Liver (tissue), 2 donors: ENCODE data around the gene SF1.

Source experiments
- JUND ChIP-seq, 2 donors: IDR thresholded peaks; 2 replicates each; pipeline ENCODE4 v1.6.1; 2016; ENCODE audit warnings: antibody characterized with exemption in 2 of 2
- TAF1 ChIP-seq: conservative IDR thresholded peaks from 2 replicates; pipeline ENCODE4 v1.6.1; 2016; ENCODE audit warnings: antibody characterized with exemption, mild to moderate bottlenecking
- ZBTB33 ChIP-seq: IDR thresholded peaks from 2 replicates; pipeline ENCODE4 v1.6.1; 2016; ENCODE audit warnings: antibody characterized with exemption
- TF ChIP-seq, protein P1 (sequence below): IDR thresholded peaks from 2 replicates; pipeline ENCODE4 v1.6.1; 2016; ENCODE audit warnings: antibody characterized with exemption, mild to moderate bottlenecking
- donor health status: healthy.

DNA sequence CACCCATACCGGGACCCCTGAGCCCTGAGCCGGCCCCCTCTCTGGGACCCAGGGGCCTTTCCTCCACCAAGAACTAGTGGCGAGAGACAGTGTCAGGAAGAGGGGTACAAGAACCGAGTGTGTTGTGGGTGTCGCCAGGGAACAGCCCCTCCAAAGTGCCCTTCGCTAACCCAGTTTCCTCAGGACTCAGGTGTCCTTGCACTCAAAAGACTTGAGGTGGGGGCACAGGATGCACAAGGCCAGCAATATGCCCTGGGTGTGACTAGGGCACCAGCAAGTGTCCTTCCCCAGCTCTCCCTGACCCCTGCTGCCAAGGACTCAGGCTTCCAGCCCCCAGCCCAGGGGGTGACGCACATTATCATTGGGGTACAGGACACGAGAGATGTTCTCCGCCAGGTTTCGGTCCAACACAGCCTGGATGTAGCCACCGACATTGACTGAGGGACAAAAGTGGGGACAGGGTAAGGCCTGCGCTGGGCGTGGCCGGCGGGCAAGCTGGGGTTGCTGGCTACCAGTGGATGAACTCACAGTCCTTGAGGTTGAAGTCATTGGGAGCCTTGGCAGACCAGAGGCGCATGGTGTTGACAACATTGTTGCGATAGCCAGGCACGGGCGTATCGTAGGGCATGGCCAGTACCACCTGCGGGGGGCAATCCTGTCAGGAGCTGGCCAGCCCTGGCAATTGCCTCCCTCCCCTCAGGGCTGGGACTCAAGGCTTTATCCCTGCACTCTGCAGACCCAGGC lies 23.3 kb downstream of the SF1 start:
- TF ChIP-seq TAF1, result no peak
- TF ChIP-seq, protein P1, sequence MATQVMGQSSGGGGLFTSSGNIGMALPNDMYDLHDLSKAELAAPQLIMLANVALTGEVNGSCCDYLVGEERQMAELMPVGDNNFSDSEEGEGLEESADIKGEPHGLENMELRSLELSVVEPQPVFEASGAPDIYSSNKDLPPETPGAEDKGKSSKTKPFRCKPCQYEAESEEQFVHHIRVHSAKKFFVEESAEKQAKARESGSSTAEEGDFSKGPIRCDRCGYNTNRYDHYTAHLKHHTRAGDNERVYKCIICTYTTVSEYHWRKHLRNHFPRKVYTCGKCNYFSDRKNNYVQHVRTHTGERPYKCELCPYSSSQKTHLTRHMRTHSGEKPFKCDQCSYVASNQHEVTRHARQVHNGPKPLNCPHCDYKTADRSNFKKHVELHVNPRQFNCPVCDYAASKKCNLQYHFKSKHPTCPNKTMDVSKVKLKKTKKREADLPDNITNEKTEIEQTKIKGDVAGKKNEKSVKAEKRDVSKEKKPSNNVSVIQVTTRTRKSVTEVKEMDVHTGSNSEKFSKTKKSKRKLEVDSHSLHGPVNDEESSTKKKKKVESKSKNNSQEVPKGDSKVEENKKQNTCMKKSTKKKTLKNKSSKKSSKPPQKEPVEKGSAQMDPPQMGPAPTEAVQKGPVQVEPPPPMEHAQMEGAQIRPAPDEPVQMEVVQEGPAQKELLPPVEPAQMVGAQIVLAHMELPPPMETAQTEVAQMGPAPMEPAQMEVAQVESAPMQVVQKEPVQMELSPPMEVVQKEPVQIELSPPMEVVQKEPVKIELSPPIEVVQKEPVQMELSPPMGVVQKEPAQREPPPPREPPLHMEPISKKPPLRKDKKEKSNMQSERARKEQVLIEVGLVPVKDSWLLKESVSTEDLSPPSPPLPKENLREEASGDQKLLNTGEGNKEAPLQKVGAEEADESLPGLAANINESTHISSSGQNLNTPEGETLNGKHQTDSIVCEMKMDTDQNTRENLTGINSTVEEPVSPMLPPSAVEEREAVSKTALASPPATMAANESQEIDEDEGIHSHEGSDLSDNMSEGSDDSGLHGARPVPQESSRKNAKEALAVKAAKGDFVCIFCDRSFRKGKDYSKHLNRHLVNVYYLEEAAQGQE, result no peak
- TF ChIP-seq ZBTB33, result no peak
- TF ChIP-seq JUND (IDR thresholded peaks at IDR 0.05), result no peak
